ENCODE measurements around the gene HASPIN.

Gene HASPIN

DNA sequence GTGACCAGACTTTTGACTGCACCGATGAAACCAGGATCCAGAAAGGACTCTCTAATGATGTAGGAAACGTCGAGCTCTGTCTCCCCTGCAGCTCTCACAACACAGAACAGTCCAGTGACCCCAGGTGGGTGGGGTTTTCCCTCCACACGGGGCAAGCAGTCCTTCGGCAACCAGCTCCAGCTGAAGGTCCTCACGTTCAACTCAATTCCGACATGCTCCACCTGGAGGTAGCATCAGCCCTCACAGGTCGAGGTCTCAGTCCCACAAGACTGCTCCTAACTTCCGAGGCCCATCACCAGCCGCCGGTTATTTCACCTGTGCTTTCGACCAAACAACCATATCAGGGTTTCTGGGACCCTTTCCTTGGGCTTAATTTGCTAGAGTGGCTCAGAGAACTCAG lies 49.1 kb downstream of the HASPIN start:
- no peaks in the 10 kb centered on the region for H3K9me3 ChIP-seq (ENCODE audit: insufficient read depth, low read depth, low read length)
- H3K27ac ChIP-seq (ENCODE audit: low read length) = no peak overlapping the region
- no peaks in the 10 kb centered on the region for H3K27me3 ChIP-seq (ENCODE audit: insufficient read depth, low read length)
- no peak overlapping the region for H3K4me3 ChIP-seq (ENCODE audit: low read length)
- no peaks in the 10 kb centered on the region for H3K36me3 ChIP-seq (ENCODE audit: insufficient read depth, low read depth, low read length)
- H3K9ac ChIP-seq (ENCODE audit: low read depth, low read length) = no peak overlapping the region
- no peaks in the 10 kb centered on the region for H3K4me1 ChIP-seq (ENCODE audit: insufficient read depth, low read length)

DNA sequence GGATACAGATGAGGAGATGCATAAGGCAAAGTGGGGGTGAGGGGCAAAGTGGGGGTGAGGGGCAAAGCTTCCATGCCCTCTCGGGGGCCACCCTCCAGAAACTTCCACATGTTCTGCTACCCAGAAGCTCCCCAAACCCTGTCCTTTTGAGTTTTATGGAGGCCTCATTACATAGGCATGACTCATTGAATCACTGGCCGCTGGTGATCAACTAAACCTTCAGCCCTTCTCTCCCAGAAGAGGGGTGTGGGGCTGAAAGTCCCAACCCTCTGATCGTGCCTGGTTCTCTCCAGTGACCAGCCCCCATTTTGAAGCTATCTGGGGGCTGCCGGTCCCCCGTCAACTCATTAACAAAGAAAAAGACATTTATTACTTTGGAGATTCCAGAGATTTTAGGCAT lies 49.8 kb downstream of the HASPIN start:
- no peak overlapping the region for H3K27ac ChIP-seq (ENCODE audit: low read length)
- H3K4me1 ChIP-seq (ENCODE audit: insufficient read depth, low read length) = no peaks in the 10 kb centered on the region
- no peak overlapping the region for H3K4me3 ChIP-seq (ENCODE audit: low read length)
- no peaks in the 10 kb centered on the region for H3K9me3 ChIP-seq (ENCODE audit: insufficient read depth, low read depth, low read length)
- H3K27me3 ChIP-seq (ENCODE audit: insufficient read depth, low read length) = no peaks in the 10 kb centered on the region
- no peaks in the 10 kb centered on the region for H3K36me3 ChIP-seq (ENCODE audit: insufficient read depth, low read depth, low read length)
- no peak overlapping the region for H3K9ac ChIP-seq (ENCODE audit: low read depth, low read length)

DNA sequence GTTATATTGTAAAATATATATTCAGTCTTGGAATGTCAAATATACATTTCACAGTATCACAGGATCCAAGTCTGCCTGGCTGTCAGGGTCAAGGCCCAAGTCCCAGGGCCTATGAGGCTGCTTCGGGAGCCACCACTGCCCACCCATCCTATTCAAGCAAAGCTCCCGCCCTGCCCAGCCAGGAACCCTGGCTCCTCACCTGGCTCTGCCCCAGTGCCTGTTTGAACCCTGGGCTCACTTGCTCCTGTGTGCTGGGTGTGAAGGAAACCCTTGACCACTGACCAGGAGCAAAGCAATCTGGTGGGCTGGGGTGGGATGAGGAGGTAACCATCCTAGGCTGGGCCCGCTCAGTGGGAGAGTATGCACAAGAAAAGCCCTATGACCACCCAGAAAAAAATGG lies 50.3 kb downstream of the HASPIN start:
- Histone ChIP-seq H3K27me3 (ENCODE audit: insufficient read depth, low read length) (no peaks in the 10 kb centered on the region), H3K9me3 (ENCODE audit: insufficient read depth, low read depth, low read length) (no peaks in the 10 kb centered on the region), H3K4me1 (ENCODE audit: insufficient read depth, low read length) (no peaks in the 10 kb centered on the region), H3K9ac (ENCODE audit: low read depth, low read length) (no peak overlapping the region), H3K27ac (ENCODE audit: low read length) (no peak overlapping the region), H3K36me3 (ENCODE audit: insufficient read depth, low read depth, low read length) (no peaks in the 10 kb centered on the region), H3K4me3 (ENCODE audit: low read length) (no peak overlapping the region)
